HG02884 (cell line): ENCODE results near the gene TMEM91.

ENCODE experiments used
- ATAC-seq: cut with Tn5 transposase; IDR thresholded peaks from one replicate; pipeline ENCODE4 v1.9.1; 2021; ENCODE audit warnings: mild to moderate bottlenecking, moderate library complexity; ENCODE audit not compliant: unreplicated experiment

TMEM91 gene

DNA sequence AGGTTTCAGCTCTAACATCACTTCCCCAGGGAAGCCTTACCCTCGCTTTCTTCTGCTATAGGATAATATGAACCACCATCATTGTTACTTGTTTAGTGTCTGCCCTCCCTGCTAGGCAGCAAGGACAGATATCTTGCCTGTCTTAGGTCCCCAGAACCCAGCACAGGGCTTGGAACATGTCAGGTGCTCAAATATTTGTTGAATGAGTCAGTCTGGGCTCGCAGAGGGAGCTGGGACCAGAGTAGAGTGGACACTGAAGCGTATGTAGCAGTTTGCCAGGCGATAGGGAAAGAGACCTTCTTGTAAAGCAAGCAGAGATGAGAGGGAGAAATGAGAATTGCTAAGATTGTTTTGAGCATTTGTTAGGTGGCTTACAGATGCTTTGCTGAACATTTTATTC, 33.0 kb downstream of the TMEM91 start:
- ATAC-seq: no peak

- ATAC-seq: no peak
Observed at GRCh38 chr19:41410336-41411054, 34.2 kb downstream of the TMEM91 start.

DNA sequence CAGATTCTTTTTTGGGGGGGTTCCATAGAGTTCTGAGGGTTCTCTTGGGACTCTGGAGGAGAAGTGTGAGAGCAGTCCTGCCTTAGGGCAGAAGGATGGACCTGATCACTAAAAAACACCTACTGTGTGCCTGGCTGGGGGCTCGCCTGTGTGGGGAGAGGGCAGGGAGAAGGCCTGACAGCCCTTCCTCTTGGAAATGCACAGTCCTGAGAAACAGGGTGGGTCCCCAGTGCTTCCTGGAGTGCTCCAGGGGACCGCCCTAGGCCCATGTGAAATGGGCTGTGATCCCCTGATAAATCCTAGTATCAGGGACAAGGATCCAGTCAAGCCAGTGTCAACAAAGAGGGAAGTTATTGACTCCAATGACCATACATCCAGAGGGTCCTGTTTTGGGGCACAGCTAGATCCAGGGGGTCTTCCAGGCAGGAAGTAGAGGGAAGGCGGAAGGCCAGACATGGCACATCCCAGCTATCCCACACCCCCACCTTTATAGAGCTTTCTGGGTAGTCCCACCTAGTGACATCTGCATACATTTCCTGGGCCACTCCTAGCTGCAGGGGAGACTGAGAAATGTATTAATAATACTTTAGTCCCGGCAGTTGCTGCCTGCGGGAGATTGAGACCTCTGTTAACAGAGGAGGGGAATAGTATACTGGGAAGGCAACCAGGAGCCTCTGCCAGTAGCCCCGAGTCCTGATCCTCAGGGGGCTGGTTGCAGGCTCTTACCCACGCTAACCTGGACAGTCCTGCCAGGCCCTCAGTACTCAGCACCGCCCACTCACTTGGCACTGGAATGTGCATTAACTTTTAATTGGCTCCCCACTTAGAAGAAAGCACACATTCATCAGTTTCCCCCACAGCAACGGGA, 35.0 kb downstream of the TMEM91 start:
- ATAC-seq: no peak

GRCh38 chr19:41411968-41412265, 35.6 kb downstream of the TMEM91 start:
- ATAC-seq: no peak

GRCh38 chr19:41412953-41413352, 36.6 kb downstream of the TMEM91 start:
- no peak for ATAC-seq

GRCh38 chr19:41413947-41414346, 37.6 kb downstream of the TMEM91 start:
- ATAC-seq: no peak

- ATAC-seq: no peak
Observed at GRCh38 chr19:41414461-41414860, 38.1 kb downstream of the TMEM91 start.

DNA sequence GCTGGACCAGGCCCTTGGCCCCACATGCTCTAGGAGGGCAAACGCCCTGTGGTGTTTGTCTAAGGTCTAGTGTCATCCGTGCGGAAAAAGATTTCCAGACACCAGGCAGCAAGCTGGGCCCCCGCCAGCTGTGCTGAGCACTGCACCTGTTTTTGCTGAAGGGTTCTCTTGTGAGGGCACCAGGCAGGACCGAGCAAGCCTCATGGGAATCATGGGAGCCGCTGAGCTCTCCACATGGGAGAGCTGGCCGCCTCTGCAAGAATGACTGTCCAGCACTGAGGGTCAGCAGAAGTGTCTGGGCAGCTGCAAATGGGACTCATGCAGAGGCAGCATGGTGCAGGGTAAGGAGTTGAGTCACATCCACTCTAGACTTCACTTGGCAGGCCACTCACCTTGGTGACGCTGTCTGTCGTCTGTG, 38.8 kb downstream of the TMEM91 start:
- ATAC-seq: no peak

DNA sequence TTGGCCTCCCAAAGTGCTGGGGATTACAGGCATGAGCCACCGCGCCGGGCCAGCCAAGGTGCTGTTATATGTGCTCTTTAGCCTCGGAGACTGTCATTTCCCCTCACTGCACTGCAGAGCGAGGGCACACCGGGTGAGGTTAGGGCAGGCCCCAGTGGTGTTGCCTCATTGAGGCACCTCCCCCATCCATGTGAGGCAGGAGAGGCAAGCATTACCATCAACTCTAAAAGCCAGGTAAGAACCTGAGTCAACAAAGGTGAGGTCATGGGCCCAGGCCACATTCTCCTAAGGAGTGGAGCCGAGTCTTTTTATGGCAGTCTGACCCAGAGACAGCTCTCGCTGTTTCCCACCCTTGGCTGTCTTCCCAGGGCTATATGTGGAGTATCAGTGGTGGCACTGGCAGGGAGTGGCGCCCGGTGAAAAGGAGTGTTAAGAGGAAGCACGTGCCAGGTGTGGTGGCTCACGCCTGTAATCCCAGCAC, 39.9 kb downstream of the TMEM91 start:
- ATAC-seq: no peak

- no peak for ATAC-seq
Observed at GRCh38 chr19:41420101-41420880, 44.0 kb downstream of the TMEM91 start.

GRCh38 chr19:41421314-41421713, 45.0 kb downstream of the TMEM91 start:
- no peak for ATAC-seq

GRCh38 chr19:41421973-41422372, 45.6 kb downstream of the TMEM91 start:
- ATAC-seq: no peak

DNA sequence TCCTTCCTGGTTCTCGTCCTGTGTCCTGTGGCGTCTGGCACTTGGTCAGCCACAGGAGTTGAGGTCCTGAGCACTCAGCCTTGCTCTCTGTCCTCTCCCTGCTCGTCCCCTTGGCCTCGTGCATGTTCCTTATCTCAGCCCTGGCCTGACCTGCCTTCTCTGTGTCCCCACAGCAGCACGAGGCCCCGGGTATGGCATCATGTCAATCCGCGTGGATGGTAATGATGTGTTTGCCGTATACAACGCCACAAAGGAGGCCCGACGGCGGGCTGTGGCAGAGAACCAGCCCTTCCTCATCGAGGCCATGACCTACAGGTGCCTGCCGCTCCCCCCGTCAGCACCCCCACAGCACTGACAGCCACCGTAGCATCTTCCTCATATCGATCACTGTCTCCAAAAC, 46.1 kb downstream of the TMEM91 start:
- no peak for ATAC-seq

GRCh38 chr19:41422955-41423354, 46.6 kb downstream of the TMEM91 start:
- no peak for ATAC-seq

DNA sequence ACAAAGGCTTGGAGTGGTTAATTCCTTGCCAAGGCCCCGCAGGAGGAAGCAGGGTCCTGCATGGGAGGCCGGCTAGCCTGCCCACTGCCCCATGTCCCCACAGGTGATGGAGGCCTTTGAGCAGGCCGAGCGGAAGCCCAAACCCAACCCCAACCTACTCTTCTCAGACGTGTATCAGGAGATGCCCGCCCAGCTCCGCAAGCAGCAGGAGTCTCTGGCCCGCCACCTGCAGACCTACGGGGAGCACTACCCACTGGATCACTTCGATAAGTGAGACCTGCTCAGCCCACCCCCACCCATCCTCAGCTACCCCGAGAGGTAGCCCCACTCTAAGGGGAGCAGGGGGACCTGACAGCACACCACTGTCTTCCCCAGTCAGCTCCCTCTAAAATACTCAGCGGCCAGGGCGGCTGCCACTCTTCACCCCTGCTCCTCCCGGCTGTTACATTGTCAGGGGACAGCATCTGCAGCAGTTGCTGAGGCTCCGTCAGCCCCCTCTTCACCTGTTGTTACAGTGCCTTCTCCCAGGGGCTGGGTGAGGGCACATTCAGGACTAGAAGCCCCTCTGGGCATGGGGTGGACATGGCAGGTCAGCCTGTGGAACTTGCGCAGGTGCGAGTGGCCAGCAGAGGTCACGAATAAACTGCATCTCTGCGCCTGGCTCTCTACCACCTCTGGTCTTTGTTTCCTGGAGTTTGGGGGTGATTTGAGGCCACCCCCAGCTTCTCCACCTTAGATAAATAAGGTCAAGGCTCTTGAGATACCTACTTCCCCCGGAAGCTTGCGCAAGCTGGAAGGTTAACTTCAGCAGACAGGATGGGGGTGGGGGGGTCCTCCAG, 48.2 kb downstream of the TMEM91 start:
- ATAC-seq: no peak

DNA sequence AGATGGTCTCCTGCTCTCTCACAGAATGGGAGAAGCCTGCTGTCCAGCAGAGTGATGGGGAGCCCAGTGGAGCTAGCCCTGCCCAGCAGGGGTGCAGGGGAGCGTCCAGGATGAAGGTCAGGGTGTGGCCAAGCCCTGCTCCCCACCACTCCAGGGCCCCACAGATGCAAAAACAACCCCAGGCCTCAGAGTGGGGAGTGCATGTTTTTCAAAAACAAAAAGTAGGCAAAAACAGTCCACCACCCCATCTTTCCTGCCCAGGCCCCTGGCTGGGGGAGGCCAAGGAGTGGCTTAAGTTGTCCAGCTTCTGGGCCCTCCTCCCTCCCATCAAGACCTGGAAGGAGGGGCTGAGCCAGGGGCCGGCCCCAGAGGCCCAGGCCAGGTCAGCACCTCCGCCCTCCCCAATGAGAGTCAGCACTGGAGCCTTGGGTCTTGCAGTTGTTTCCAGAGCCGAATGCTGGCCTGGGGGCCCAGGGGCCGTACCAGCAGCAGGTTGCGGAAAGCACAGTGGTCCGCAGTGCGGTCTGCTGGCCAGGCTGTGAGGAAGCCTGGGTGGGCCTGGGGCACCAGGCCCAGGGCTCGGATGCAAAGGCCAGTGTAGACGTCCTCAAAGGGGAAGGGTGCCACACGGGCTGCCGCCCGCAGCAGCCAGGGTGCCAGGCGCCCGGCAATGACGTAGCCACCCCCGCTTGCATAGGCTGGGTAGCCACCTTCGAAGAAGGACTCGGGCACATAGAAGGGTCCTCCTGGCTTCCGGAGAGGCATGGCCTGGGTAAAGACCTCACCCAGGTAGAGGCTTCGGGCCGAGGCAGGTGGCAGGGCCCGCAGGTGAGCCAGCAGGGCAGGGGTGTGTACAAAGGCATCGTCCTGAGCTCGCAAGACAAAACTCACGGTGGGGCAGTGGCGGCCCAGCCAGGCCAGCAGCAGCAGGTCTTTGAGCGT, 49.1 kb downstream of the TMEM91 start:
- ATAC-seq: no peak

GRCh38 chr19:41426116-41426841, 49.9 kb downstream of the TMEM91 start:
- no peak for ATAC-seq

DNA sequence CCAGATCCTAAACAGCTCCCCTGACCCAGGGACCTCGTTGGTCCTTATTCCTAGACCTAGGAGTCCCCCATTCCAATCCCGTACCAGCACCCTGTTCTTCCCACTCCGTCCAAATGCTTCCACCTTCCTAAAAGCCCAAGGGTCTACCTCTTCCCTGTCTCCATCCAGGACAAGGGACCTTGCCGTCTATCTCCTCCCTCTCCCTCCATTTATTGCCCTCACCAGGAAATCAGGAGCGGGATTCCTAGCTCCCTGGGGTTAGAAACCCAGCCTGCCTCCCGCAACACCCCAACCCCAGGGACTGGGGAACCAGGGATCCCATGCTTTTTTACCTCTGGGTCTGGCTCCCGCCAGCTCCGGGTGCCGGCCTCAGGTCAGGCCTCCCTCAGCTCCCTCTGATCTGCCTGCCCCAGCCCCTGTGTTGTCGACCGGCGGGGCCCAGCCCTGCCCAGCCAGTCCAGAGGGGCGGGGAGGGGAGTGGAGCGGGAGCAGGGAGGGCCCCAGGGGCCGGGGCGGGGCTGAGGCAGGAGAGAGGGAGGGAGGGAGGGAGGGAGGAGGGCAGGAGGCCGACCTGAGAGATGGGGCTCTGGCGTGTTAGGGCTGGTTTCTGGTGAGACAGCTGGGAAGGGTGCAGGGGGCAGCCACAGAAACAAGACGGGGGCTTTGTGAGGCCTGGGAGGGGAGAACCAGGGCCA, 50.8 kb downstream of the TMEM91 start, which contains the start of gene B3GNT8:
TSS of gene B3GNT8 (minus strand) at position 423 of the 695 bp plus-strand sequence. CDS start 596 bp downstream, outside the sequence.
- no peak for ATAC-seq
